GM21619 (cell line): ENCODE measurements around the gene GRAMD1A.
"Not testable (repeated sequence)": the region's sequence is repeated elsewhere in the genome, so short reads cannot be mapped to it uniquely, and the experiment has no call there.

ENCODE experiments used
- ATAC-seq: cut with Tn5 transposase; IDR thresholded peaks from one replicate; pipeline ENCODE4 v1.9.1; 2021; ENCODE audit not compliant: unreplicated experiment

Gene GRAMD1A

GRCh38 chr19:35015954-35016351, 15.8 kb downstream of the GRAMD1A start:
- no peak for ATAC-seq

- no peak for ATAC-seq
Measured at GRCh38 chr19:35017507-35017906, 17.4 kb downstream of the GRAMD1A start.

- no peak for ATAC-seq
Measured at GRCh38 chr19:35018379-35018778, 18.3 kb downstream of the GRAMD1A start.

- no peak for ATAC-seq
Measured at GRCh38 chr19:35019144-35019543, 19.0 kb downstream of the GRAMD1A start.

GRCh38 chr19:35021016-35021415, 20.9 kb downstream of the GRAMD1A start:
- ATAC-seq, result no peak

GRCh38 chr19:35021596-35021995, 21.5 kb downstream of the GRAMD1A start:
- no peak for ATAC-seq

- ATAC-seq, result no peak
Measured at GRCh38 chr19:35022460-35022859, 22.3 kb downstream of the GRAMD1A start.

- ATAC-seq, result no peak
Measured at GRCh38 chr19:35023428-35023827, 23.3 kb downstream of the GRAMD1A start.

- ATAC-seq, result no peak
Measured at GRCh38 chr19:35024095-35024494, 24.0 kb downstream of the GRAMD1A start.

- no peak for ATAC-seq
Measured at GRCh38 chr19:35025969-35026368, 25.8 kb downstream of the GRAMD1A start.

- no peak for ATAC-seq
Measured at GRCh38 chr19:35026418-35026817, 26.3 kb downstream of the GRAMD1A start.

- ATAC-seq, result no peak
Measured at GRCh38 chr19:35027009-35027408, 26.9 kb downstream of the GRAMD1A start.

GRCh38 chr19:35027851-35028599, 27.9 kb downstream of the GRAMD1A start:
- no peak for ATAC-seq

GRCh38 chr19:35028600-35028885, 28.4 kb downstream of the GRAMD1A start:
- ATAC-seq, result not testable (repeated sequence)

GRCh38 chr19:35029275-35029736, 29.2 kb downstream of the GRAMD1A start:
- not testable (repeated sequence) for ATAC-seq

GRCh38 chr19:35029737-35030256, 29.7 kb downstream of the GRAMD1A start:
- ATAC-seq, result no peak

- no peak for ATAC-seq
Measured at GRCh38 chr19:35030257-35031071, 30.3 kb downstream of the GRAMD1A start, which contains the start of gene SCN1B. Gene SCN1B (plus strand): TSS chr19:35030470. CDS start chr19:35030821, 351 bp downstream.

- no peak for ATAC-seq
Measured at GRCh38 chr19:35031072-35031881, 31.2 kb downstream of the GRAMD1A start.

GRCh38 chr19:35032356-35032865, 32.3 kb downstream of the GRAMD1A start:
- no peak for ATAC-seq

- no peak for ATAC-seq
Measured at GRCh38 chr19:35033067-35034004, 33.2 kb downstream of the GRAMD1A start.
